HK-2 (cell line): ENCODE results near the gene OPCML.

Experiments
- DNase-seq: peaks from one replicate; pipeline ENCODE4 v3.0.0-alpha.2; 2018; ENCODE audit not compliant: unreplicated experiment

The OPCML gene

DNA sequence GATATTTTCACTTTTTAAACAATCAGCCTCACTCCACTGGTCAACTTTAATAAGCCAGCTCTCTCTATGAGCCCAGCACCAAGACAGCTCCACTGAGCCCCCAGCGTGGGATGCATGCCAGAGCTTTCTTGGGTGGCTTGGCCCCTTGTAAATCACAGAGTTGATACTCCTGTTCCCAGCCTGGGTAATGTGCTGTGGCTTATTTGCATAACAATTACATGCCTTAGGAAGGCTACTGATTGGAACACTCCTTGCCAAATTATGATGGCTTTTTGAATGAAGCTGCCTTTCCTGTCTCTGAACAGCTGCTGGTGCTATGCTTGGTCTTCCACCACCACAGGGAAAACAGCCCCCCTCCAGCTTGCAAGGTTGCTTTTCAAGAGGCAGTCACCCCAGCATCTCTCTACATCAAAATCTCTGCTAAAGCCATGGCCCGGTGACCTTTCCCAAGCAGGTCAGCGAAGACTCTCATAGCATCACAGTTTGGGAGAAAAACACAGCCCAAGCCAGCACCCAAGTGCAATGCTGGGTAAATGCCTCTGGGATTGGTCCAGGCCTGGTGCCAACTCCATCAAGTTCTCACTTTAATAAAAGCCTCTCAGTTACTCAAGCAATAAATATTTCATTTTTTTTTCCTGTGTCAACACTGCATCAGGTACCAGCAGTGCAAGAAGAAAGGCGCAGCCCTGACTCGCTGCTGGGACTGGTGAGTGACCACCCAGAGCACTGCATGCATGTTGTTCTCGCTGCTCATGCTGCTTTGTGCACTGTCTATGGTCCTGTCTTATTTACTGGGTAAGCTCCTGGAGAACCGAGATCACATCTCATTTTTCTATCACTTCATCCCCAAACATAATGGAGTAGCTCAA lies 549.3 kb downstream of the OPCML start:
- DNase-seq: no peak

- DNase-seq: no peak
These were observed 551.0 kb downstream of the OPCML start for GRCh38 chr11:132981131-132981956.

GRCh38 chr11:132980670-132981069 lies 551.6 kb downstream of the OPCML start:
- no peak for DNase-seq

- DNase-seq: no peak
These were observed 554.6 kb downstream of the OPCML start for GRCh38 chr11:132977746-132978145.

- DNase-seq: no peak
These were observed 555.1 kb downstream of the OPCML start for GRCh38 chr11:132977241-132977640.

DNA sequence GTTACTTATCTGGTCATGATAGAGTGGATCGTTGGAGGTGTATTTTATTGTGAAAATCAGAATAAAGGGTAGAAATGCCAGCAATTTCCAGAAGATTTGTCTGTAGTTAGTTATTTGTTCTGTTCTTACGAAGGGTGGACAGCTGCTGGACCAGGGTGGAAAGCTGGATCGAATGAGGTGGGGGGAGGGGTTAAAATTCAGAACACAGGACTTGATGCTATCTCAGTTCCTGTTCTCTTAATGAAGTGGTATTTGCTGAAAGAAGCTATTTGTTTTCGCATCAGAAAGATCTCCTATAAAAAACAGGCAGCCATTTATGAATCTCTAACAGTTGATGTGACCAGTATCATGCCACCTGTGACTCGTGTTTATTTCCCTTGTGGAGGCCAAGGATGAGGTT lies 556.2 kb downstream of the OPCML start:
- no peak for DNase-seq

- DNase-seq: no peak
These were observed 558.6 kb downstream of the OPCML start for GRCh38 chr11:132973686-132974085.

- DNase-seq: no peak
These were observed 559.7 kb downstream of the OPCML start for GRCh38 chr11:132972565-132972964.

- DNase-seq: no peak
These were observed 561.0 kb downstream of the OPCML start for GRCh38 chr11:132971351-132971750.

DNA sequence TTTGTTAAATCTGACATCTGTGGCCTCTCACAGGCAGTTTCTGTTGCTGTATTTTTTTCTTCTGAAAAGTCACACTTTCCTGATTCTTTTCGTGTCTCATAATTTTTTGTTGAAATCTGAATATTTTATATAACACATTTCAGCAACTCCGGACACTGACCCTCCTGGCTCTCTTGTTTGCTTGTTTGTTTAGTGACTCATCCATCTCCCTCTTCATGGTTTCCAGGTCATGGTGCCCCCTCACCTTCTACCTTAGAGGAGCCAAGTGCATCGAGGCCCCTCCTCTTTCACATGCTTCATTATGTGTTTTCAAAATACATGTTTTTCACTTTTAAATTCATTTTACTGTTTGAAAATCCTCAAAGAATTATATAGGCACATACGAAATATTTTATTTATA lies 562.4 kb downstream of the OPCML start:
- no peak for DNase-seq

GRCh38 chr11:132962041-132962440 lies 570.3 kb downstream of the OPCML start:
- DNase-seq: no peak

GRCh38 chr11:132961453-132961852 lies 570.8 kb downstream of the OPCML start:
- no peak for DNase-seq

GRCh38 chr11:132960273-132961078 lies 571.8 kb downstream of the OPCML start:
- DNase-seq: no peak

GRCh38 chr11:132959693-132960092 lies 572.6 kb downstream of the OPCML start:
- DNase-seq: no peak

DNA sequence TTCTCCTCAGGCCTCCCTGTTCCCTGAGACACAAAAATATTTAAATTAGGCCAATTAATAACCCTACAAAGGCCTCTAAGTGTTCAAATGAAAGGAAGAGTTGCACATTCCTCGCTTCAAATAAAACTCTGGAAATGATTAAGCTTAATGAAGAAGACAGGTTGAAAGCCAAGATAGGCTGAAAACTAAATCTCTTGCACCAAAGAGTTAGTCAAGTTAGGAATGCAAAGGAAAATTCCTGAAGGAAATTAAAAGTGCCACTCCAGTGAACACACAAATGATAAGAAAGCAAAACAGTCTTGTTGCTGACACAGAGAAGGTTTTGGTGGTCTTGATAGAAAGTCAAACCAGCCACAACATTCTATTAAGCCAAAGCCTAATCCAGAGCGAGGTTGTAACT lies 574.4 kb downstream of the OPCML start:
- DNase-seq: no peak

GRCh38 chr11:132948252-132948651 lies 584.0 kb downstream of the OPCML start:
- no peak for DNase-seq

- DNase-seq: no peak
These were observed 587.7 kb downstream of the OPCML start for GRCh38 chr11:132944569-132944944.

- no peak for DNase-seq
These were observed 588.4 kb downstream of the OPCML start for GRCh38 chr11:132943706-132944568.

DNA sequence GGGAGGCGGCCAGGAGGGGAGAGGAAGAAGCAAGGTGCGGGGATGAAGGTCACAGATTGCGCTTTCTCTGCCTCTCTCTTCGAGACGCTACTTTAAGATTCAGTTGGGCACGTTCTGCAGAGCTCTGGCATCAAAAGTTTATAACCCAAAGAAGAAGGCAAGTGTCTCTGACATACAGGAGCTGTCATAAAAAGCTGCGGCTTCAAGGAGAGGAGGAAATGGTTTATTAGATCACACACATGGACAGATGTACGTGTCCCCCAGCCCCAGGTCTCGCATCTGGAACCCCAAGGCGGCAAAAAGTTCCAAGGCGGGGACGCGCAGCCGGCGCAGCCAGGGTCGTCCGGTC lies 589.0 kb downstream of the OPCML start:
- DNase-seq: no peak

- DNase-seq: no peak
These were observed 589.5 kb downstream of the OPCML start for GRCh38 chr11:132942611-132943356.

DNA sequence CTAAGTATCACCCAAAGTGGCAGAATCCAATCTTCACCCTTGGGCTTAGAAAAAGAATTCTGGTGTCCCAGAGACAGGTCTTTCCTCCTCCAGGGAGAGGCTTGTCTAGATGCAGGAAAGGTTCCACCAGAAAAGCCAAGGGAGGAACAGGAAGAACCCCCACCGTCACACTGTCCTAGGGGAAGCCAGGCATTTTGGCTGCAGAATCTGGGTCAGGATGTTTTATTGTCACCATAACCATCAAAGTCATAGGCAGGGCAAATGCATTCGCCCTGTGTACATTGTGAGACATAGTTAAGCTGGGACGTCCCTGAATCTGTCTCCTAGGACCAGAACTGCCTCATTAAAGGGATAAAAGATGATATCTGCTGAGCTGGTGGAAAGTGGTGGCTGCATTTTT lies 590.5 kb downstream of the OPCML start:
- no peak for DNase-seq
